Stimulated activated CD4-positive, alpha-beta T cell treated with anti-CD3 and anti-CD28 coated beads, TNF-alpha, amount 100 ng/mL, for 24 hours (primary cell): ENCODE data around the gene POGLUT3.
A peak's percentile ranks its signal among the peaks of the same experiment; 100 is the strongest.

Experiments
- DNase-seq, 3 experiments: peaks; one replicate each; pipeline ENCODE4 v3.0.0-alpha.2; 2020; ENCODE audit warnings: low read depth in 3 of 3

POGLUT3 gene

GRCh38 chr11:108500721-108501120 is 2.5 kb upstream of the POGLUT3 start:
- no peak for DNase-seq

GRCh38 chr11:108500169-108500568 is 2.0 kb upstream of the POGLUT3 start:
- DNase-seq = no peak

GRCh38 chr11:108498816-108499408 is 728 bp upstream of the POGLUT3 start:
- no peak for DNase-seq

GRCh38 chr11:108497317-108498045 is 703 bp downstream of the POGLUT3 start:
- peak; percentile 35 to 74 (median 46) for DNase-seq

- DNase-seq = no peak
Measured at GRCh38 chr11:108496643-108497256, 1.4 kb downstream of the POGLUT3 start.

- DNase-seq = no peak
Measured at GRCh38 chr11:108495326-108495725, 2.9 kb downstream of the POGLUT3 start.

- DNase-seq = no peak
Measured at GRCh38 chr11:108494182-108494581, 4.0 kb downstream of the POGLUT3 start.

- DNase-seq = no peak
Measured at GRCh38 chr11:108491936-108492335, 6.2 kb downstream of the POGLUT3 start.

- no peak for DNase-seq
Measured at GRCh38 chr11:108486828-108487227, 11.4 kb downstream of the POGLUT3 start.

- no peak for DNase-seq
Measured at GRCh38 chr11:108486331-108486730, 11.9 kb downstream of the POGLUT3 start.

GRCh38 chr11:108483163-108483562 is 15.0 kb downstream of the POGLUT3 start:
- no peak for DNase-seq

- DNase-seq = no peak
Measured at GRCh38 chr11:108474664-108475463, 23.3 kb downstream of the POGLUT3 start.

- no peak for DNase-seq
Measured at GRCh38 chr11:108472681-108473080, 25.5 kb downstream of the POGLUT3 start.

- no peak for DNase-seq
Measured at GRCh38 chr11:108468478-108468864, 29.7 kb downstream of the POGLUT3 start.

GRCh38 chr11:108467091-108467823 is 30.9 kb downstream of the POGLUT3 start, which contains the start of gene C11orf65:
Gene C11orf65 (minus strand): TSS chr11:108467529. CDS start chr11:108461559, 5,970 bp downstream.
- peak; percentile 90 to 93 (median 91) for DNase-seq

- DNase-seq = no peak
Measured at GRCh38 chr11:108466405-108466804, 31.8 kb downstream of the POGLUT3 start.

- DNase-seq = no peak
Measured at GRCh38 chr11:108453207-108453835, 44.9 kb downstream of the POGLUT3 start.
